GM19240 (cell line): ENCODE data around the gene COX7A2L.
"Not testable (repeated sequence)": the region's sequence is repeated elsewhere in the genome, so short reads cannot be mapped to it uniquely, and the experiment has no call there.

Experiments used
- DNase-seq: peaks from one replicate; pipeline ENCODE4 v3.0.0; 2011; ENCODE audit warnings: low spot score; ENCODE audit not compliant: insufficient read length

The COX7A2L gene

GRCh38 chr2:42368817-42369531 lies 8.0 kb upstream of the COX7A2L start:
- no peak for DNase-seq

- DNase-seq, result no peak
Measured at GRCh38 chr2:42367835-42368234, 6.8 kb upstream of the COX7A2L start.

GRCh38 chr2:42366411-42366810 lies 5.4 kb upstream of the COX7A2L start:
- no peak for DNase-seq

GRCh38 chr2:42364658-42365057 lies 3.6 kb upstream of the COX7A2L start:
- no peak for DNase-seq

GRCh38 chr2:42363413-42363812 lies 2.4 kb upstream of the COX7A2L start:
- DNase-seq, result no peak

GRCh38 chr2:42361728-42362283 lies 789 bp upstream of the COX7A2L start:
- DNase-seq, result no peak

GRCh38 chr2:42360493-42360889 lies 526 bp downstream of the COX7A2L start:
- DNase-seq, result no peak

GRCh38 chr2:42359965-42360483 lies 993 bp downstream of the COX7A2L start:
- DNase-seq, result no peak

GRCh38 chr2:42359304-42359964 lies 1.6 kb downstream of the COX7A2L start:
- DNase-seq, result no peak

GRCh38 chr2:42353792-42354429 lies 7.1 kb downstream of the COX7A2L start:
- no peak for DNase-seq

- no peak for DNase-seq
Measured at GRCh38 chr2:42351864-42352263, 9.2 kb downstream of the COX7A2L start.

- DNase-seq, result no peak
Measured at GRCh38 chr2:42350434-42351063, 10.5 kb downstream of the COX7A2L start.

- DNase-seq, result no peak
Measured at GRCh38 chr2:42348113-42348805, 12.8 kb downstream of the COX7A2L start.

- DNase-seq, result not testable (repeated sequence)
Measured at GRCh38 chr2:42347518-42347917, 13.5 kb downstream of the COX7A2L start.

- DNase-seq, result not testable (repeated sequence)
Measured at GRCh38 chr2:42346856-42347255, 14.2 kb downstream of the COX7A2L start.

- DNase-seq, result no peak
Measured at GRCh38 chr2:42345986-42346385, 15.0 kb downstream of the COX7A2L start.

- no peak for DNase-seq
Measured at GRCh38 chr2:42342795-42343241, 18.2 kb downstream of the COX7A2L start.

- no peak for DNase-seq
Measured at GRCh38 chr2:42342061-42342794, 18.8 kb downstream of the COX7A2L start.

- DNase-seq, result no peak
Measured at GRCh38 chr2:42340938-42341636, 19.9 kb downstream of the COX7A2L start.
